H1 (cell line): Measurements from ENCODE around the gene ZDHHC11. TPM values are rescaled to one million over a fixed set of nuclear protein-coding genes. Genes with fewer than 3 reads are reported as not detected.

Source experiments
- CTCF ChIA-PET: fragments of 300-600 bp; sonication (Branson Sonifier 250); formaldehyde crosslinking; loops from one replicate; lab custom pipeline; 2021; ENCODE audit not compliant: partially characterized antibody; lab: Charles Lee
- POLR2A ChIA-PET: fragments of 300-600 bp; sonication (Branson Sonifier 250); formaldehyde crosslinking; loops from one replicate; lab custom pipeline; 2021; ENCODE audit warnings: inconsistent platforms; ENCODE audit not compliant: partially characterized antibody; lab: Charles Lee
- DNase-seq, 2 experiments: peaks; one replicate each; pipeline versions ENCODE4 v3.0.0 to v3.0.0-alpha.2; 2010 to 2022; ENCODE audit warnings: low spot score in 2 of 2, low read depth in 1 of 2, mixed read lengths in 1 of 2
- FAIRE-seq: peaks from 2 replicates; lab custom pipeline; 2011; peaks lifted over from hg19 to GRCh38; lab: Jason Lieb, UNC
- H2AFZ ChIP-seq: 2 replicates; pipeline ENCODE4 v1.8.1; 2012; ENCODE audit warnings: low read length, inconsistent platforms
- H2AK5ac ChIP-seq: 2 replicates; pipeline ENCODE4 v1.6.1; 2013; ENCODE audit warnings: low read depth, low read length
- H2BK120ac ChIP-seq: replicated peaks from 2 replicates; pipeline ENCODE3; 2013; ENCODE audit warnings: low read depth, low read length, inconsistent platforms
- H2BK12ac ChIP-seq: 2 replicates; pipeline ENCODE4 v1.6.1; 2013; ENCODE audit warnings: low read depth, low read length
- H2BK15ac ChIP-seq: 2 replicates; pipeline ENCODE4 v1.6.1; 2013; ENCODE audit warnings: low read length
- H2BK20ac ChIP-seq: 2 replicates; pipeline ENCODE4 v1.6.1; 2013; ENCODE audit warnings: low read length
- H2BK5ac ChIP-seq: 2 replicates; pipeline ENCODE4 v1.6.1; 2013; ENCODE audit warnings: low read depth, low read length
- H3K14ac ChIP-seq: 2 replicates; pipeline ENCODE4 v1.6.1; 2013; ENCODE audit warnings: inconsistent platforms; ENCODE audit not compliant: insufficient read length
- H3K18ac ChIP-seq: 2 replicates; pipeline ENCODE4 v1.6.1; 2013; ENCODE audit warnings: low read length; ENCODE audit errors: extremely low read depth
- H3K23ac ChIP-seq: 2 replicates; pipeline ENCODE4 v1.6.1; 2013; ENCODE audit warnings: inconsistent platforms; ENCODE audit not compliant: insufficient read length
- H3K23me2 ChIP-seq: 2 replicates; pipeline ENCODE4 v1.6.1; 2013; ENCODE audit warnings: low read depth, low read length
- H3K27ac ChIP-seq: 2 replicates; pipeline ENCODE4 v1.6.1; 2011; ENCODE audit warnings: low read depth, low read length, inconsistent platforms
- H3K27me3 ChIP-seq, 4 experiments: replicated peaks in 1 of 4; 1 replicate in 1 of 4; 2 replicates in 3 of 4; pipeline versions ENCODE4 v1.6.1 to v1.8.1; 2011 to 2013; ENCODE audit warnings: low read length in 3 of 4, mild to moderate bottlenecking in 3 of 4, inconsistent platforms in 2 of 4, mixed read lengths in 2 of 4, moderate library complexity in 1 of 4; ENCODE audit not compliant: control insufficient read depth in 3 of 4, insufficient read depth in 3 of 4; ENCODE audit errors: extremely low read depth in 1 of 4
- H3K36me3 ChIP-seq, 4 experiments: 2 replicates each; pipeline versions ENCODE4 v1.6.1 to v1.8.1; 2011 to 2013; ENCODE audit warnings: mild to moderate bottlenecking in 4 of 4, low read length in 3 of 4, moderate library complexity in 2 of 4, control low read depth in 1 of 4, inconsistent platforms in 1 of 4; ENCODE audit not compliant: insufficient read depth in 4 of 4, control insufficient read depth in 2 of 4
- H3K4ac ChIP-seq: replicated peaks from 2 replicates; pipeline ENCODE3; 2013; ENCODE audit warnings: low read length, low read depth, mixed read lengths, inconsistent platforms; ENCODE audit not compliant: insufficient read length
- H3K4me1 ChIP-seq, 4 experiments: replicated peaks in 1 of 4; 1 replicate in 1 of 4; 2 replicates in 3 of 4; pipeline versions ENCODE4 v1.6.1 to v1.8.1; 2011 to 2013; ENCODE audit warnings: low read length in 3 of 4, inconsistent platforms in 2 of 4, mixed read lengths in 1 of 4; ENCODE audit not compliant: insufficient read depth in 4 of 4, control insufficient read depth in 3 of 4
- H3K4me2 ChIP-seq, 2 experiments: 2 replicates each; pipeline versions ENCODE4 v1.6.1 to v1.8.1; 2011 to 2013; ENCODE audit warnings: low read depth in 2 of 2, low read length in 2 of 2, control low read depth in 1 of 2, inconsistent platforms in 1 of 2, mild to moderate bottlenecking in 1 of 2; ENCODE audit not compliant: insufficient read depth in 1 of 2
- H3K4me3 ChIP-seq, 4 experiments: fragments of 200-600, 300-600 bp in 1 of 4; sonication (generic), shearing (Covaris generic), sonication (Bioruptor Twin) in 1 of 4; 2 replicates each; pipeline versions ENCODE4 v1.5.1 to v1.8.1; 2011 to 2016; ENCODE audit warnings: low read length in 4 of 4, low read depth in 3 of 4, control low read depth in 2 of 4, inconsistent platforms in 2 of 4, mild to moderate bottlenecking in 2 of 4, mixed read lengths in 1 of 4, moderate library complexity in 1 of 4; ENCODE audit not compliant: insufficient read depth in 2 of 4; ENCODE audit errors: extremely low read depth in 1 of 4
- H3K56ac ChIP-seq: replicated peaks from 2 replicates; pipeline ENCODE3; 2013; ENCODE audit warnings: low read depth, mild to moderate bottlenecking, mixed read lengths, low read length, inconsistent platforms; ENCODE audit not compliant: insufficient read length
- H3K79me1 ChIP-seq: 2 replicates; pipeline ENCODE4 v1.6.1; 2013; ENCODE audit warnings: low read depth, low read length, control low read depth
- H3K79me2 ChIP-seq, 2 experiments: 2 replicates each; pipeline versions ENCODE4 v1.6.1 to v1.8.1; 2012 to 2013; ENCODE audit warnings: low read length in 2 of 2, mild to moderate bottlenecking in 2 of 2, inconsistent platforms in 1 of 2; ENCODE audit not compliant: insufficient read depth in 2 of 2, control insufficient read depth in 1 of 2
- H3K9ac ChIP-seq, 4 experiments: replicated peaks in 1 of 4; 1 replicate in 1 of 4; 2 replicates in 3 of 4; pipeline versions ENCODE4 v1.6.1 to v1.8.1; 2011 to 2013; ENCODE audit warnings: low read depth in 3 of 4, low read length in 3 of 4, control low read depth in 2 of 4, mild to moderate bottlenecking in 2 of 4, moderate library complexity in 2 of 4, inconsistent platforms in 1 of 4; ENCODE audit errors: extremely low read depth in 1 of 4
- H3K9me3 ChIP-seq, 2 experiments: 2 replicates each; pipeline versions ENCODE4 v1.6.1 to v1.8.1; 2012 to 2013; ENCODE audit warnings: mild to moderate bottlenecking in 2 of 2, moderate library complexity in 2 of 2, control low read depth in 1 of 2, inconsistent platforms in 1 of 2, low read depth in 1 of 2, low read length in 1 of 2, mixed read lengths in 1 of 2; ENCODE audit not compliant: insufficient read depth in 2 of 2
- H4K20me1 ChIP-seq, 2 experiments: replicated peaks in 1 of 2; 2 replicates each; pipeline versions ENCODE3 to v1.8.1; 2011 to 2013; ENCODE audit warnings: inconsistent platforms in 2 of 2, low read length in 2 of 2, mild to moderate bottlenecking in 1 of 2; ENCODE audit not compliant: insufficient read depth in 2 of 2, control insufficient read depth in 1 of 2
- H4K5ac ChIP-seq: 2 replicates; pipeline ENCODE4 v1.6.1; 2013; ENCODE audit warnings: low read length, low read depth, mixed read lengths, inconsistent platforms; ENCODE audit not compliant: insufficient read length
- H4K8ac ChIP-seq: 2 replicates; pipeline ENCODE4 v1.8.0; 2013; ENCODE audit warnings: mild to moderate bottlenecking, moderate library complexity, low read length, inconsistent platforms; ENCODE audit not compliant: insufficient read depth; ENCODE audit errors: extremely low read depth
- H4K91ac ChIP-seq: replicated peaks from 2 replicates; pipeline ENCODE3; 2013; ENCODE audit warnings: low read length, mixed read lengths, inconsistent platforms; ENCODE audit not compliant: insufficient read length
- BCL11A ChIP-seq, 2 experiments: IDR thresholded peaks; one replicate each; pipeline ENCODE4 v1.6.1; 2011; ENCODE audit warnings: low read depth in 2 of 2, low read length in 2 of 2, mild to moderate bottlenecking in 2 of 2
- EGR1 ChIP-seq: IDR thresholded peaks from 2 replicates; pipeline ENCODE4 v1.6.1; 2011; ENCODE audit warnings: low read depth, low read length, borderline replicate concordance
- HDAC2 ChIP-seq, 2 experiments: fragments of 300-600 bp in 1 of 2; sonication (generic) in 1 of 2; IDR thresholded peaks; 2 replicates each; pipeline ENCODE4 v1.6.1; 2011 to 2012; ENCODE audit warnings: low read depth in 2 of 2, low read length in 2 of 2, mild to moderate bottlenecking in 2 of 2, moderate library complexity in 2 of 2, borderline replicate concordance in 1 of 2, inconsistent platforms in 1 of 2
- JUN ChIP-seq: IDR thresholded peaks from 2 replicates; pipeline ENCODE4 v1.6.1; 2011; ENCODE audit warnings: low read depth, mild to moderate bottlenecking, improper control_type of control experiment, low read length
- JUND ChIP-seq: IDR thresholded peaks from 2 replicates; pipeline ENCODE4 v1.6.1; 2011; ENCODE audit warnings: mild to moderate bottlenecking, improper control_type of control experiment, low read length
- NANOG ChIP-seq: IDR thresholded peaks from 2 replicates; pipeline ENCODE4 v1.6.1; 2011; ENCODE audit warnings: low read length, low read depth, mild to moderate bottlenecking, inconsistent platforms; ENCODE audit not compliant: insufficient read depth, poor library complexity, severe bottlenecking
- NRF1 ChIP-seq: IDR thresholded peaks from 2 replicates; pipeline ENCODE4 v1.6.1; 2011; ENCODE audit warnings: mild to moderate bottlenecking, low read depth, low read length, improper control_type of control experiment
- SIN3A ChIP-seq, 2 experiments: IDR thresholded peaks in 1 of 2; conservative IDR thresholded peaks in 1 of 2; 2 replicates each; pipeline ENCODE4 v1.6.1; 2011 to 2012; ENCODE audit warnings: low read length in 2 of 2, improper control_type of control experiment in 1 of 2, low read depth in 1 of 2, mild to moderate bottlenecking in 1 of 2
- SRF ChIP-seq: IDR thresholded peaks from 2 replicates; pipeline ENCODE4 v1.6.1; 2011; ENCODE audit warnings: mild to moderate bottlenecking, low read depth, low read length, moderate library complexity
- WGBS, 2 experiments: shearing (Covaris generic) in 1 of 2; methylation state at CpG; one replicate each; pipeline versions ENCODE4 v1.1.6 to v1.1.7; 2013 to 2015; ENCODE audit warnings: low lambda C conversion rate in 2 of 2, mixed read lengths in 2 of 2, inconsistent platforms in 1 of 2, low coverage in 1 of 2, missing lambda C conversion rate in 1 of 2; ENCODE audit not compliant: insufficient replicate concordance in 2 of 2, insufficient coverage in 1 of 2, insufficient read length in 1 of 2; ENCODE audit errors: extremely low coverage in 1 of 2, missing lambda C conversion rate in 1 of 2; 5-methylcytosine and 5-hydroxymethylcytosine counted together
- polyA plus RNA-seq, 7 experiments: library from polyadenylated mRNA; depleted of rRNA in 3 of 7; stranded (reverse) in 5 of 7; unstranded in 2 of 7; fragments of >200 nt in 5 of 7; fragments of 200-250 nt in 2 of 7; gene quantifications; 1 replicate in 5 of 7; 2 replicates in 1 of 7; 4 replicates in 1 of 7; pipeline versions ENCODE4 v1.2.1 to v1.2.3, GENCODE V29; 2011 to 2013; ENCODE audit warnings: missing spikeins in 2 of 7, mixed read lengths in 2 of 7
- total RNA-seq: library from RNA; stranded (reverse); fragmentation: NEBNext Ultra II Directional; extraction: Animal tissue kit (Norgen Biotek cat#: 25700); gene quantifications from 2 replicates; pipeline ENCODE4 v1.2.1, GENCODE V29; 2021
- TF ChIP-seq, protein P1 (sequence below): IDR thresholded peaks from 2 replicates; pipeline ENCODE4 v1.6.1; 2011; ENCODE audit warnings: low read depth, mild to moderate bottlenecking, low read length; ENCODE audit not compliant: insufficient read depth
- TF ChIP-seq, protein P2 (sequence below): IDR thresholded peaks from 2 replicates; pipeline ENCODE4 v1.6.1; 2012; ENCODE audit warnings: inconsistent platforms

Gene ZDHHC11
- total and polyA plus RNA-seq, 2 of the 8 experiments (the other 6 are each of a cell fraction or from before 2014, with no cell fraction given): 4.7 to 16.6 TPM

- no peak overlapping the region for H3K56ac ChIP-seq
- H3K27me3 ChIP-seq: no peaks in the 10 kb centered on the region
- H4K20me1 ChIP-seq: no peaks in the 10 kb centered on the region
- no peak overlapping the region for H3K4me2 ChIP-seq
- no peak overlapping the region for H4K91ac ChIP-seq
- H3K18ac ChIP-seq: no peak overlapping the region
- H3K4me3 ChIP-seq: no peak overlapping the region
- no peak overlapping the region for H4K8ac ChIP-seq
- DNase-seq (no peak), FAIRE-seq (no peak)
- no peak overlapping the region for H4K5ac ChIP-seq
- H3K4me1 ChIP-seq: no peaks in the 10 kb centered on the region
- no peak overlapping the region for H3K23ac ChIP-seq
- no peak overlapping the region for H3K9ac ChIP-seq
- no peaks in the 10 kb centered on the region for H3K23me2 ChIP-seq
- H2BK15ac ChIP-seq: no peak overlapping the region
- CTCF ChIA-PET: interaction anchor here (1.2 to 1.5 kb wide), 2 partner anchors 44 to 102 kb away, joined by 3 read pairs; no protein-coding TSS in a partner anchor
- POLR2A ChIA-PET: no interaction called here
- peaks cover 0 to 10% (median 2%) of the 10 kb centered on the region in 4 experiments; a peak in 4 of 8 replicates for H3K36me3 ChIP-seq
- H3K27ac ChIP-seq: no peak overlapping the region
- no peak overlapping the region for H2BK5ac ChIP-seq
- no peak overlapping the region for H2AK5ac ChIP-seq
- no peak overlapping the region for H2BK120ac ChIP-seq
- H3K9me3 ChIP-seq: no peaks in the 10 kb centered on the region
- no peak overlapping the region for H2AFZ ChIP-seq
- no peak overlapping the region for H2BK20ac ChIP-seq
- no peaks in the 10 kb centered on the region for H3K79me2 ChIP-seq
- H2BK12ac ChIP-seq: no peak overlapping the region
- no peaks in the 10 kb centered on the region for H3K79me1 ChIP-seq
- no peak overlapping the region for H3K14ac ChIP-seq
- WGBS, 2 experiments: 88% methylated on average over 8 of the region's 8 CpGs; no CpG with 5 or more reads in 1 of the 2 experiments
- no peak overlapping the region for H3K4ac ChIP-seq
- TF ChIP-seq, protein P1, sequence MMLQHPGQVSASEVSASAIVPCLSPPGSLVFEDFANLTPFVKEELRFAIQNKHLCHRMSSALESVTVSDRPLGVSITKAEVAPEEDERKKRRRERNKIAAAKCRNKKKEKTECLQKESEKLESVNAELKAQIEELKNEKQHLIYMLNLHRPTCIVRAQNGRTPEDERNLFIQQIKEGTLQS: no peak
- TF ChIP-seq NANOG (no peak), BCL11A (IDR thresholded peaks at IDR 0.05; ENCODE audit: low read depth in 2 of 2, low read length in 2 of 2) (no peak), EGR1 (no peak), HDAC2 (IDR thresholded peaks at IDR 0.05; ENCODE audit: borderline replicate concordance in 1 of 2, low read depth in 2 of 2, low read length in 2 of 2) (no peak), SIN3A (conservative IDR thresholded peaks at IDR 0.05 in 1 of 2, IDR thresholded peaks at IDR 0.05 in 1 of 2; ENCODE audit: low read depth in 1 of 2, low read length in 2 of 2) (no peak), JUN (no peak), NRF1 (no peak), SRF (no peak), JUND (no peak)
- TF ChIP-seq, protein P2, sequence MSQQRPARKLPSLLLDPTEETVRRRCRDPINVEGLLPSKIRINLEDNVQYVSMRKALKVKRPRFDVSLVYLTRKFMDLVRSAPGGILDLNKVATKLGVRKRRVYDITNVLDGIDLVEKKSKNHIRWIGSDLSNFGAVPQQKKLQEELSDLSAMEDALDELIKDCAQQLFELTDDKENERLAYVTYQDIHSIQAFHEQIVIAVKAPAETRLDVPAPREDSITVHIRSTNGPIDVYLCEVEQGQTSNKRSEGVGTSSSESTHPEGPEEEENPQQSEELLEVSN: no peak
Measured at GRCh38 chr5:821504-821903, 29.3 kb downstream of the ZDHHC11 start.
